Measurements from ENCODE around the gene MAIP1. TPM values are rescaled to one million over a fixed set of nuclear protein-coding genes. Genes with fewer than 3 reads are reported as not detected.

MAIP1 gene
- total RNA-seq, 1 donor from 2014 or later = 25.4 TPM

DNA sequence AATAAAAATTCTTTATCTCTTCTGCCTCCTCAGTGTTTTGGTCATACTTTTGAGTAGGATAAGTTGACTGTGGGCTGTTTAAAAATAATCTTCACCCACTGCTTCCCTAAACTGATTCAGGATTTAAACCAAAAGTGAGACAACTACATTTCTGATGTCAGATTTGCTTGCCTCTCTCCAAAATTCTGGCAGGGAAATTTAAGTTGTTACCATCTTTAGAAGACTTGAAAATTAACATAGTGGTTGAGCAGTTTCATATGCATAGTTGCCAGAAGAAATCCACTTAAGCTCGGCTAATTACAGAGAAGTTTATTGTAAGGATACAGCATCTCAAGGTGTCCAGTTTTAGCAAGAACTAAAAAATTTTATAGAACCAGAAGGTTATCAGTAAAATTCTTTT lies 57.0 kb downstream of the MAIP1 start:
- DNase-seq (ENCODE audit: low read depth) = no peak
- TF ChIP-seq CTCF (conservative IDR thresholded peaks at IDR 0.05; ENCODE audit: low read depth, low read length) = no peak
- no peak overlapping the region for H3K4me3 ChIP-seq (ENCODE audit: low read depth, low read length)

Other genes starting within 250 kb of the MAIP1 start
- 0.06 and 1.2 TPM in 2 replicates for gene FTCDNL1, start 104.4 kb upstream of the MAIP1 start, total RNA-seq
- gene C2orf69, start 44.3 kb upstream of the MAIP1 start, total RNA-seq = 13.0 and 14.3 TPM in 2 replicates
- gene TYW5, start 91 bp upstream of the MAIP1 start, total RNA-seq = 6.0 and 7.3 TPM in 2 replicates

All from epithelial cell of proximal tubule (primary cell).